ENCODE results near the gene GNGT1. TPM values are rescaled to one million over a fixed set of nuclear protein-coding genes. Genes with fewer than 3 reads are reported as not detected.

GNGT1 gene
- total and polyA plus RNA-seq, 2 donors (not counting 3 experiments of a cell fraction or from before 2014, with no cell fraction given) = not detected

GRCh38 chr7:93931655-93932054 is 25.3 kb downstream of the GNGT1 start:
- POLR2A ChIA-PET = interaction anchor here (0.7 to 1.4 kb wide), 3 partner anchors 9 to 18 kb away, joined by 3 to 5 read pairs (median 5); partner anchors contain the start of gene GNG11

More at GRCh38 chr7:93931655-93932054, 25.3 kb downstream of the GNGT1 start:
- intact Hi-C loops (cut with micrococcal nuclease) = no loop called here
- peaks cover 3 to 5% of the 10 kb centered on the region in 2 experiments for H3K36me3 ChIP-seq (ENCODE audit: control insufficient read depth in 2 of 2, extremely low read depth in 1 of 2, insufficient read depth in 2 of 2, low read length in 2 of 2)
- CTCF ChIA-PET = interaction anchor here (0.6 to 1.8 kb wide), 6 partner anchors 9 to 156 kb away, joined by 3 to 8 read pairs (median 4); partner anchors contain the start of gene GNG11
- dilution Hi-C loops (cut with MboI; ENCODE audit: extremely low pct_ligation_motif_present, low sequenced_read_pairs) = no loop called here
- no peaks in the 10 kb centered on the region for H3K27me3 ChIP-seq (ENCODE audit: control insufficient read depth in 2 of 2, insufficient read depth in 2 of 2, low read length in 2 of 2)
- H3K79me2 ChIP-seq (ENCODE audit: control insufficient read depth, insufficient read depth, low read length) = peaks cover 4% of the 10 kb centered on the region
- no peak overlapping the region for H3K4me2 ChIP-seq (ENCODE audit: insufficient read depth, low read length)
- H3K27ac ChIP-seq (ENCODE audit: insufficient read depth, low read depth, low read length) = no peak overlapping the region
- H3K4me3 ChIP-seq (replicated peaks in 1 of 3; ENCODE audit: insufficient read depth in 1 of 3, low read depth in 1 of 3, low read length in 3 of 3) = no peak overlapping the region
- TF ChIP-seq JUN (IDR thresholded peaks at IDR 0.05; ENCODE audit: borderline replicate concordance, insufficient read depth, insufficient read length, low read depth) = no peak
- no peak for TF ChIP-seq EZH2 (IDR thresholded peaks at IDR 0.05; ENCODE audit: borderline replicate concordance, low read depth, low read length, severe bottlenecking)
- TF ChIP-seq CTCF (IDR thresholded peaks at IDR 0.05; ENCODE audit: extremely low read depth in 1 of 2, insufficient read depth in 1 of 2, low read depth in 1 of 2, low read length in 2 of 2) = no peak
- TF ChIP-seq FOS (IDR thresholded peaks at IDR 0.05; ENCODE audit: borderline replicate concordance, insufficient read depth, low read length) = no peak
- no peak for TF ChIP-seq POLR2AphosphoS5 (IDR thresholded peaks at IDR 0.05; ENCODE audit: insufficient read depth, low read depth, low read length)
- no peak for TF ChIP-seq MYC (IDR thresholded peaks at IDR 0.05; ENCODE audit: low read depth, low read length)
- no peak for TF ChIP-seq GATA2 (IDR thresholded peaks at IDR 0.05; ENCODE audit: insufficient read depth, insufficient read length, low read depth, low read length)
- no peak for TF ChIP-seq POLR2A (IDR thresholded peaks at IDR 0.05; ENCODE audit: low read depth, low read length)
- TF ChIP-seq MAX (IDR thresholded peaks at IDR 0.05; ENCODE audit: insufficient read depth, insufficient read length) = no peak
- H4K20me1 ChIP-seq (replicated peaks; ENCODE audit: control insufficient read depth, extremely low read depth, insufficient read depth, low read length) = no peaks in the 10 kb centered on the region
- no TSS peak for BruUV-seq (replicated peaks)
- peaks cover 11% of the 10 kb centered on the region for H3K4me1 ChIP-seq (ENCODE audit: control insufficient read depth, extremely low read depth, insufficient read depth, low read length)
- FAIRE-seq (no peak), DNase-seq (ENCODE audit: low read depth, low spot score) (peak; percentile 34)
- H3K9ac ChIP-seq (replicated peaks; ENCODE audit: extremely low read depth, insufficient read depth, low read length) = no peak overlapping the region
- no peaks in the 10 kb centered on the region for H3K9me3 ChIP-seq (replicated peaks; ENCODE audit: control insufficient read depth, insufficient read depth, low read length)
- H2AFZ ChIP-seq (ENCODE audit: low read depth, low read length) = no peak overlapping the region
- no peaks in the 10 kb centered on the region for H3K9me1 ChIP-seq (replicated peaks; ENCODE audit: control insufficient read depth, extremely low read depth, insufficient read depth, low read length)

Data from endothelial cell of umbilical vein (primary cell).